ENCODE data around the gene GOLGA6C.
"Not testable (repeated sequence)": the region's sequence is repeated elsewhere in the genome, so short reads cannot be mapped to it uniquely, and the experiment has no call there.

Gene GOLGA6C

GRCh38 chr15:75302318-75302717 lies 44.2 kb downstream of the GOLGA6C start:
- DNase-seq (ENCODE audit: low read depth in 1 of 2, low spot score in 1 of 2) = no peak
- in situ Hi-C loops (cut with HindIII; ENCODE audit: low pct_unique_long_range_greater_than_20kb, low sequenced_read_pairs) = no loop called here
- TF ChIP-seq JUND (IDR thresholded peaks at IDR 0.05; ENCODE audit: low read depth) = no peak

DNA sequence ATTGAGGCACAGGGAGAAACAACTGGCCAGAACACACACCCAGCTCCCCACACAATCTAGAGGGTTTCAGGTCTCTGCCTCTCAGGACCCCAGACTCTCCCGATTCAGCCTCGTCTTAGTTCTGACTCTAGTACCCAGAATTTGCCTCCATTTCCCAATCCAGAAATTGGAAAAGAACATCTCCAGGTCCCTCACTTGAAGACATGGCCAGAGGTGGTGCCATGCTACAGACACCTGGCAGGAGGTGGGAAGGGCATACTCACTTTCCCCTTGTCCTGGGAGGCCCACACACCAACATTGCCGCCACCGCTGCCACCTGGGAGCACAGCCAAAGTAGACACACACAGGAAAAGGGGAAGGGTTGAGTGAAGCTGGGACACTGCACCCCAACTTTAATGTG lies 44.6 kb downstream of the GOLGA6C start:
- in situ Hi-C loops (cut with HindIII; ENCODE audit: low pct_unique_long_range_greater_than_20kb, low sequenced_read_pairs); DNase-seq (ENCODE audit: low read depth in 1 of 2, low spot score in 1 of 2): not testable (repeated sequence)

DNA sequence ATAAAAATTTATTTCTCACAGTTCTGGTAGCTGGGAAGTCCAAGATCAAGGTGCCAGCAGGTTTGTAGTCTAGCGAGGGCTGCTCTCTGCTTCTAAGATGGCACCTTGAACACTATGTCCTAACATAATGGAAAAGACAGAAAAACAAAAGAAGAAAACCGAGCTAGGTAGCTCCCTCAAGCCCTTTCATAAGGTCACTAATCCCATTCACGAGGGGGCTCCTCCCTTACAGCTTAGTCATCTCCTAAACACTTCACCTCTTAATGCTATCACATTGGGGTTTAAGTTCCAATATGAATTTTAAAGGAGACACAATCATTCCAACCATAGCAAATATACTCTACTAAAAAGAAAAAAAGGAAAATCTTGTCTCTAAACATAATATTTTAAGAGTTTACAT lies 48.1 kb downstream of the GOLGA6C start:
- in situ Hi-C loops (cut with HindIII; ENCODE audit: low pct_unique_long_range_greater_than_20kb, low sequenced_read_pairs) = no loop called here
- no peak for DNase-seq (ENCODE audit: low read depth in 1 of 2, low spot score in 1 of 2)
- no peak for TF ChIP-seq JUND (IDR thresholded peaks at IDR 0.05; ENCODE audit: low read depth)

- in situ Hi-C loops (cut with HindIII; ENCODE audit: low pct_unique_long_range_greater_than_20kb, low sequenced_read_pairs) = no loop called here
- no peak for TF ChIP-seq JUND (IDR thresholded peaks at IDR 0.05; ENCODE audit: low read depth)
- DNase-seq (ENCODE audit: low read depth in 1 of 2, low spot score in 1 of 2) = peak; percentile 71 to 78
Observed at GRCh38 chr15:75307778-75308390, 49.8 kb downstream of the GOLGA6C start.

DNA sequence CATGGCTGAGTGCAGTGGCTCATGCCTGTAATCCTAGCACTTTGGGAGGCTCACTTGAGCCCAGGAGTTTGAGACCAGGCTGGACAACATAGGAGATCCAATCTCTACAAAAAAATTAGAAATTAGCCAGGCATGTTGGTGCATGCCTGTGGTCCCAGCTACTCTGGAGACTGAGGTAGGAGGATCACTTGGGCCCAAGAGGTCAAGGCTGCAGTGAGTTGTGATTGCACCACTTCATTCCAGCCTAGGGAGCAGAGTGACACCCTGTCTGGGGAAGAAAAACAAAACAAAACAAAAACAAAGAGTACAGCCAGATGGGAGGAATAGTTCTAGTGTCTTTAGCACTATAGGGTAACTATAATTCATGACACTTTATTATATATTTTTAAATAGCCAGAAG lies 51.6 kb downstream of the GOLGA6C start:
- in situ Hi-C loops (cut with HindIII; ENCODE audit: low pct_unique_long_range_greater_than_20kb, low sequenced_read_pairs) = no loop called here
- no peak for DNase-seq (ENCODE audit: low read depth in 1 of 2, low spot score in 1 of 2)
- TF ChIP-seq JUND (IDR thresholded peaks at IDR 0.05; ENCODE audit: low read depth) = no peak

DNA sequence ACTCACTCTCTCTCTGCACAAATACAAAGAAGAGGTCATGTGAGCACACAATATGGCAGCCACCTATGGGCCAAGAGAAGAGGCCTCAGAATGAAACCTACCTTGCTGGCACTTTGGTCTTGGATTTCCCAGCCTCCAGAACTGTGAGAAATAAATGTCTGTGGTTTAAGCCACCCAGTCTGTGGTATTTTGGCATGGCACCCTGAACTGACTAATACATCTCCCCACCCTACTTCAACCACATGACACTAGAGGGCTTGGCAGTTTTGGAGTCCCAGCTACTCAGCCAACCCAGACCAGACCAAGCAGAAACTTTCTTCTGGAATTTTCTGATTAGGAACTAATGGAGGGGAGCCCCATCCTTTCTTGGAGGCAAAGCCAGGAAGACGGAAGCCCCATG lies 54.4 kb downstream of the GOLGA6C start:
- in situ Hi-C loops (cut with HindIII; ENCODE audit: low pct_unique_long_range_greater_than_20kb, low sequenced_read_pairs); DNase-seq (ENCODE audit: low read depth in 1 of 2, low spot score in 1 of 2): not testable (repeated sequence)

DNA sequence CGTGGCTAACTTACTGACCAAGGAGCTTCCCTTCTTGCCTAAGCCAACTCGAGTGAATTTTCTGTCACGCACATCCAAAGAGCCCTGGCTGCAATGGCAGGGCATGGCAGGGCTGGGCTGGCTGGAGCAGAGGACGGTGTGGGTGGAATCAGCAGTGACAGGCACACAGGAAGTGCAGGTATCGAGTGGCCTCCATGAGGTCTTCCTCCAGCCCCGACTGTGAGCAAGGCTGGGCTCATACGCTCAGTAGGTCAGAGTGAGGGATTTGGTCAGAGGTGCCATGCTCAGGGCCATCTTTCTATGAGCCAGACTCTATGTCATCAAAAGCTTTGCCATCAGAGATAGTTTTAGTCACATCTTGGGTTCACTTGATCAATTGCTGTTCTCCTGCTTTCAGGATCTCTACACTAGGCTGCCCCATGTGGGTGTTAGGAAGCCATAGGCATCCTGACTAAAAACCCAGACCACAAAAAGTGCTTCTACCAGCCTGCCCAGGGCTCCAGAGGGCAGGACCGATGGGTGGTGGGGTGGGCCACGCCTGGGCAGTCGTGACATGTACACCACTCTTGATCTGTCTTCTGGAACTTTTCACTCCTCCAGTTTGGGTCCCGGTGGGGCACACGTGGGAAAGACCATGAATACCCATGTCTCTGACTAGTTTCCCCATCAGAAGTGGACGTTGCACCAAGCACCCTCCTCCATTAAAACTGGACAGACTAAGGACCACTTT lies 55.1 kb downstream of the GOLGA6C start:
- no peak for TF ChIP-seq JUND (IDR thresholded peaks at IDR 0.05; ENCODE audit: low read depth)
- DNase-seq (ENCODE audit: low read depth in 1 of 2, low spot score in 1 of 2) = no peak
- in situ Hi-C loops (cut with HindIII; ENCODE audit: low pct_unique_long_range_greater_than_20kb, low sequenced_read_pairs) = no loop called here

- no peak for DNase-seq (ENCODE audit: low read depth in 1 of 2, low spot score in 1 of 2)
- TF ChIP-seq JUND (IDR thresholded peaks at IDR 0.05; ENCODE audit: low read depth) = no peak
- in situ Hi-C loops (cut with HindIII; ENCODE audit: low pct_unique_long_range_greater_than_20kb, low sequenced_read_pairs) = no loop called here
Observed at GRCh38 chr15:75314552-75315290, 56.6 kb downstream of the GOLGA6C start.

GRCh38 chr15:75319231-75319897 lies 61.2 kb downstream of the GOLGA6C start:
- DNase-seq (ENCODE audit: low read depth in 1 of 2, low spot score in 1 of 2); in situ Hi-C loops (cut with HindIII; ENCODE audit: low pct_unique_long_range_greater_than_20kb, low sequenced_read_pairs): not testable (repeated sequence)

All from T47D (cell line).